Smooth muscle cell (in vitro differentiated cells): ENCODE results near the gene LARGE2. TPM values are rescaled to one million over a fixed set of nuclear protein-coding genes. Genes with fewer than 3 reads are reported as not detected.

Experiments
- DNase-seq: peaks from one replicate; lab custom pipeline; 2025; ENCODE audit not compliant: unreplicated experiment; lab: John Stamatoyannopoulos, UW
- H2AFZ ChIP-seq: fragments of 200-600 bp; sonication (generic); 2 replicates; pipeline ENCODE4 v1.6.0; 2016; ENCODE audit warnings: antibody characterized with exemption, low read depth, mild to moderate bottlenecking
- H3F3A ChIP-seq: fragments of 200-600 bp; sonication (generic); 2 replicates; pipeline ENCODE4 v1.6.0; 2017; ENCODE audit warnings: antibody characterized with exemption, low read depth
- H3K27ac ChIP-seq: fragments of 200-600 bp; sonication (generic); 2 replicates; pipeline ENCODE4 v1.5.1; 2016; ENCODE audit warnings: low read depth, mild to moderate bottlenecking
- H3K27me3 ChIP-seq: fragments of 200-600 bp; sonication (generic); 2 replicates; pipeline ENCODE4 v1.6.1; 2016; ENCODE audit warnings: low read depth, mild to moderate bottlenecking
- H3K36me3 ChIP-seq: fragments of 200-600 bp; sonication (generic); 2 replicates; pipeline ENCODE4 v1.5.1; 2016; ENCODE audit warnings: low read depth
- H3K4me1 ChIP-seq: fragments of 200-600 bp; sonication (generic); 2 replicates; pipeline ENCODE4 v1.5.1; 2016; ENCODE audit warnings: low read depth
- H3K4me2 ChIP-seq: fragments of 200-600 bp; sonication (generic); 2 replicates; pipeline ENCODE4 v1.6.0; 2016; ENCODE audit warnings: mild to moderate bottlenecking
- H3K4me3 ChIP-seq: fragments of 200-600 bp; sonication (generic); 2 replicates; pipeline ENCODE4 v1.5.1; 2016; ENCODE audit warnings: mild to moderate bottlenecking
- H3K79me2 ChIP-seq: fragments of 200-600 bp; sonication (generic); 2 replicates; pipeline ENCODE4 v1.6.0; 2016; ENCODE audit warnings: low read depth, mild to moderate bottlenecking
- H3K9ac ChIP-seq: fragments of 200-600 bp; sonication (generic); 2 replicates; pipeline ENCODE4 v1.6.0; 2016; ENCODE audit warnings: low read depth
- H3K9me3 ChIP-seq: fragments of 200-600 bp; sonication (generic); replicated peaks from 2 replicates; pipeline ENCODE4 v1.5.1; 2016; ENCODE audit warnings: low read depth
- H4K20me1 ChIP-seq: fragments of 200-600 bp; sonication (generic); 2 replicates; pipeline ENCODE4 v1.6.0; 2016; ENCODE audit warnings: low read depth
- WGBS: methylation state at CpG from one replicate; pipeline ENCODE4 v1.1.7; 2016; ENCODE audit warnings: low lambda C conversion rate; 5-methylcytosine and 5-hydroxymethylcytosine counted together
- polyA plus RNA-seq: library from polyadenylated mRNA; unstranded; fragments of >200 nt; fragmentation: Nextera tagmentation; extraction: Ambion mirVana; gene quantifications from 2 replicates; pipeline ENCODE4 v1.2.1, GENCODE V29; 2016
- total RNA-seq: library from RNA; depleted of rRNA; stranded (reverse); fragments of >200 nt; gene quantifications from 2 replicates; pipeline ENCODE4 v1.2.3, GENCODE V29; 2014
- TF ChIP-seq, protein P1 (sequence below): fragments of 200-600 bp; sonication (generic); IDR thresholded peaks from 2 replicates; pipeline ENCODE4 v1.5.1; 2017; ENCODE audit warnings: borderline replicate concordance, mild to moderate bottlenecking, antibody characterized with exemption; ENCODE audit not compliant: insufficient read depth, poor library complexity, severe bottlenecking

The LARGE2 gene
- total and polyA plus RNA-seq, 2 experiments from 2014 or later = 0.40 to 0.46 TPM

- Histone ChIP-seq H3K4me1 (no peaks in the 10 kb centered on the region), H3K9me3 (no peaks in the 10 kb centered on the region), H3K36me3 (no peaks in the 10 kb centered on the region), H3F3A (no peaks in the 10 kb centered on the region), H3K4me3 (no peak overlapping the region), H3K4me2 (no peak overlapping the region), H3K9ac (no peak overlapping the region), H4K20me1 (peaks cover 31% of the 10 kb centered on the region), H3K27me3 (peaks cover 12% of the 10 kb centered on the region), H3K79me2 (no peaks in the 10 kb centered on the region), H3K27ac (no peak overlapping the region), H2AFZ (no peak overlapping the region)
- no peak for DNase-seq
- TF ChIP-seq, protein P1, sequence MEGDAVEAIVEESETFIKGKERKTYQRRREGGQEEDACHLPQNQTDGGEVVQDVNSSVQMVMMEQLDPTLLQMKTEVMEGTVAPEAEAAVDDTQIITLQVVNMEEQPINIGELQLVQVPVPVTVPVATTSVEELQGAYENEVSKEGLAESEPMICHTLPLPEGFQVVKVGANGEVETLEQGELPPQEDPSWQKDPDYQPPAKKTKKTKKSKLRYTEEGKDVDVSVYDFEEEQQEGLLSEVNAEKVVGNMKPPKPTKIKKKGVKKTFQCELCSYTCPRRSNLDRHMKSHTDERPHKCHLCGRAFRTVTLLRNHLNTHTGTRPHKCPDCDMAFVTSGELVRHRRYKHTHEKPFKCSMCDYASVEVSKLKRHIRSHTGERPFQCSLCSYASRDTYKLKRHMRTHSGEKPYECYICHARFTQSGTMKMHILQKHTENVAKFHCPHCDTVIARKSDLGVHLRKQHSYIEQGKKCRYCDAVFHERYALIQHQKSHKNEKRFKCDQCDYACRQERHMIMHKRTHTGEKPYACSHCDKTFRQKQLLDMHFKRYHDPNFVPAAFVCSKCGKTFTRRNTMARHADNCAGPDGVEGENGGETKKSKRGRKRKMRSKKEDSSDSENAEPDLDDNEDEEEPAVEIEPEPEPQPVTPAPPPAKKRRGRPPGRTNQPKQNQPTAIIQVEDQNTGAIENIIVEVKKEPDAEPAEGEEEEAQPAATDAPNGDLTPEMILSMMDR = no peak
- 97% methylated on average over 4 of the region's 4 CpGs for WGBS
Measured at GRCh38 chr11:45886816-45887520, 35.5 kb upstream of the LARGE2 start.

- Histone ChIP-seq H3K79me2 (no peaks in the 10 kb centered on the region), H3K4me3 (no peak overlapping the region), H2AFZ (no peak overlapping the region), H3K27me3 (peaks cover 12% of the 10 kb centered on the region), H3K27ac (no peak overlapping the region), H4K20me1 (peaks cover 25% of the 10 kb centered on the region), H3F3A (no peaks in the 10 kb centered on the region), H3K4me1 (no peaks in the 10 kb centered on the region), H3K36me3 (no peaks in the 10 kb centered on the region), H3K9ac (no peak overlapping the region), H3K4me2 (no peak overlapping the region), H3K9me3 (no peaks in the 10 kb centered on the region)
- TF ChIP-seq, protein P1 = no peak
- WGBS = 91% methylated on average over 8 of the region's 10 CpGs
- DNase-seq = no peak
Measured at GRCh38 chr11:45887587-45887986, 34.9 kb upstream of the LARGE2 start.

DNA sequence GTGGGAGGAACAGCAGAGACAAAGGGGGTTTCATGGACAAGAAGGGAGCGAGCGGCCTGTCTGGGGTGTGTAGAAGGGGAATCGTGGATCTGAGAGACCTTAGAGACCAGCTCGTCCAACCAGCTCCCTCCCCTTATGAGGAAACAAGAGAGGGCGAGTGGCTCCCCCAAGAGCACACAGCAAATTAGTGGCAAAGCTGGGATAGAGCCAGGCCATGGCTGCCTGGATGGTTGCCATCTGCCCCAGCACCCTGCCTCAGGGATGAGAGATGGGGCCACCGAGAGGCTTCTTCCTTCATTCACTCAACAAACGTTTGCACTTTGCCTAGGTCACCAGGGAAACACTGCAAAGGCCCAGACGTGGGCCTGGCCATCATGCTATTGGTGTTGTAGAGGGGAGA lies 32.9 kb upstream of the LARGE2 start:
- no peaks in the 10 kb centered on the region for H3F3A ChIP-seq
- H3K9me3 ChIP-seq = no peaks in the 10 kb centered on the region
- no peak overlapping the region for H3K4me2 ChIP-seq
- H4K20me1 ChIP-seq = peaks cover 7% of the 10 kb centered on the region
- no peaks in the 10 kb centered on the region for H3K4me1 ChIP-seq
- DNase-seq = no peak
- H3K9ac ChIP-seq = no peak overlapping the region
- TF ChIP-seq, protein P1 = no peak
- no peaks in the 10 kb centered on the region for H3K79me2 ChIP-seq
- H3K27me3 ChIP-seq = peaks cover 12% of the 10 kb centered on the region
- H2AFZ ChIP-seq = no peak overlapping the region
- no peaks in the 10 kb centered on the region for H3K36me3 ChIP-seq
- H3K4me3 ChIP-seq = no peak overlapping the region
- 88% methylated on average over 8 of the region's 8 CpGs for WGBS
- no peak overlapping the region for H3K27ac ChIP-seq

DNA sequence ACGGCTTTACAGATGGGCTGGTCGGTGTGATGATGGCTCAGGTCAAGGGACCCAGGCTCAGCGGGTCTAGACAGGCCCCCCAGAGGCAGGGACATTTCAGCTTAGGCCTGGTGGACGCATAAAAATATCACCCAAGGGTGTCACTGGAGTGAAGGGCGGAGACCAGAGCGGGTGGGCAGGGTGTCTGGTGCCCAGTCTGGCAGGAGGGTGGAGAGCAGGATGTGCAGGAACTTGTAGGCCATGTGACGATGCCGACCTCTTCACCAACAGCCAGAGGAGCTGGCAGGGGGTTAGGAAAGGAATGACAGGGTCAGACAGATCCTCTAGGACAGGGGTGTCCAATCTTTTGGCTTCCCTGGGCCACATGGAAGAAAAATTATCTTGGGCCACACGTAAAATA lies 32.5 kb upstream of the LARGE2 start:
- peaks cover 3% of the 10 kb centered on the region for H4K20me1 ChIP-seq
- no peaks in the 10 kb centered on the region for H3K4me1 ChIP-seq
- WGBS = 95% methylated on average over 9 of the region's 9 CpGs

More for the DNA sequence above, 32.5 kb upstream of the LARGE2 start:
- Histone ChIP-seq H2AFZ (no peak overlapping the region), H3K27me3 (peaks cover 12% of the 10 kb centered on the region), H3K79me2 (no peaks in the 10 kb centered on the region), H3K27ac (no peak overlapping the region), H3K4me3 (no peak overlapping the region), H3K36me3 (no peaks in the 10 kb centered on the region), H3K4me2 (no peak overlapping the region), H3K9me3 (no peaks in the 10 kb centered on the region), H3K9ac (no peak overlapping the region), H3F3A (no peaks in the 10 kb centered on the region)
- TF ChIP-seq, protein P1 = no peak
- DNase-seq = no peak
